ENCODE data around the gene ZMIZ1.

- TF ChIP-seq CTCF (IDR thresholded peaks at IDR 0.05; ENCODE audit: low read depth, low read length): no peak
- TF ChIP-seq POLR2A (IDR thresholded peaks at IDR 0.05; ENCODE audit: extremely low read depth, insufficient read length): no peak
Measured at GRCh38 chr10:79354615-79355014, 285.8 kb downstream of the ZMIZ1 start.

Data from NB4 (cell line).